PC-9 (cell line): Measurements from ENCODE around the gene TMPRSS12. TPM values are rescaled to one million over a fixed set of nuclear protein-coding genes. Genes with fewer than 3 reads are reported as not detected.
"Not testable (repeated sequence)": the region's sequence is repeated elsewhere in the genome, so short reads cannot be mapped to it uniquely, and the experiment has no call there.

Experiments
- BruUV-seq: library from RNA; stranded (reverse); fragments of 400-500 nt; replicated peaks from 2 replicates; lab custom pipeline; 2021; lab: Mats Ljungman, UMichigan
- CTCF ChIA-PET: fragments of 300-600 bp; sonication (Branson Sonifier 250); formaldehyde crosslinking; loops from one replicate; lab custom pipeline; 2022; ENCODE audit warnings: antibody characterized with exemption; lab: Charles Lee
- POLR2A ChIA-PET: fragments of 300-600 bp; sonication (Branson Sonifier 250); formaldehyde crosslinking; loops from one replicate; lab custom pipeline; 2022; ENCODE audit warnings: antibody characterized with exemption; ENCODE audit not compliant: unreplicated experiment; lab: Charles Lee
- DNase-seq, 2 experiments: peaks; one replicate each; pipeline versions ENCODE4 v3.0.0 to v3.0.0-alpha.2; 2015 to 2022; ENCODE audit warnings: mixed read lengths in 1 of 2
- H2AFZ ChIP-seq: fragments of 200-600 bp; sonication (generic); 2 replicates; pipeline ENCODE4 v1.8.1; 2017; ENCODE audit warnings: antibody characterized with exemption
- H3F3A ChIP-seq: fragments of 200-600 bp; sonication (generic); 2 replicates; pipeline ENCODE4 v1.8.1; 2017; ENCODE audit warnings: antibody characterized with exemption, mild to moderate bottlenecking, low read depth; ENCODE audit not compliant: insufficient read depth
- H3K27ac ChIP-seq: fragments of 200-600 bp; sonication (generic); 2 replicates; pipeline ENCODE4 v1.6.1; 2016; ENCODE audit warnings: mixed run types
- H3K27me3 ChIP-seq: fragments of 200-600 bp; sonication (generic); 2 replicates; pipeline ENCODE4 v1.6.1; 2016; ENCODE audit warnings: low read depth, mixed run types; ENCODE audit not compliant: insufficient read depth
- H3K36me3 ChIP-seq: fragments of 200-600 bp; sonication (generic); 2 replicates; pipeline ENCODE4 v1.6.1; 2016; ENCODE audit warnings: low read depth, mixed run types
- H3K4me1 ChIP-seq: fragments of 200-600 bp; sonication (generic); replicated peaks from 2 replicates; pipeline ENCODE4 v1.6.1; 2016; ENCODE audit warnings: mixed run types; ENCODE audit not compliant: insufficient read depth
- H3K4me2 ChIP-seq: fragments of 200-600 bp; sonication (generic); 2 replicates; pipeline ENCODE4 v1.6.1; 2017; ENCODE audit warnings: mixed run types
- H3K4me3 ChIP-seq: fragments of 200-600 bp; sonication (generic); 2 replicates; pipeline ENCODE4 v1.6.1; 2016; ENCODE audit warnings: mixed run types
- H3K79me2 ChIP-seq: fragments of 200-600 bp; sonication (generic); 2 replicates; pipeline ENCODE4 v1.6.1; 2017; ENCODE audit warnings: low read depth, mixed run types
- H3K9me2 ChIP-seq: fragments of 200-600 bp; sonication (generic); 2 replicates; pipeline ENCODE4 v1.8.1; 2017; ENCODE audit warnings: mild to moderate bottlenecking; ENCODE audit not compliant: insufficient read depth
- H3K9me3 ChIP-seq: fragments of 200-600 bp; sonication (generic); 2 replicates; pipeline ENCODE4 v1.8.1; 2016; ENCODE audit warnings: low read depth; ENCODE audit not compliant: insufficient read depth
- H4K20me1 ChIP-seq: fragments of 200-600 bp; sonication (generic); 2 replicates; pipeline ENCODE4 v1.8.1; 2017; ENCODE audit not compliant: insufficient read depth
- EZH2 ChIP-seq: fragments of 200-600 bp; sonication (generic); IDR thresholded peaks from 2 replicates; pipeline ENCODE4 v1.8.0; 2017; ENCODE audit warnings: antibody characterized with exemption, low read depth
- intact Hi-C: fragments of 100-400 bp; cut with micrococcal nuclease; formaldehyde crosslinking; loops from one replicate; pipeline ENCODE4 v1.10.0; 2022; ENCODE audit not compliant: unreplicated experiment
- total RNA-seq: library from RNA; stranded (reverse); gene quantifications from 2 replicates; pipeline ENCODE4 v1.2.3, GENCODE V29; 2021
- TF ChIP-seq, protein P1 (sequence below): fragments of 200-600 bp; sonication (generic); conservative IDR thresholded peaks from 2 replicates; pipeline ENCODE4 v1.6.1; 2017; ENCODE audit warnings: mixed run types, antibody characterized with exemption, mild to moderate bottlenecking, moderate library complexity

The TMPRSS12 gene
- total RNA-seq, 1 experiment from 2014 or later = not detected

- intact Hi-C loops = no loop called here
- Histone ChIP-seq H3K4me2 (no peak overlapping the region), H3K4me1 (peaks cover 9% of the 10 kb centered on the region), H3K4me3 (no peak overlapping the region), H3K9me2 (no peaks in the 10 kb centered on the region), H3K9me3 (0 out of 2 replicates have a peak, but pooled peaks cover 4% of the 10 kb centered on the region), H3K79me2 (no peaks in the 10 kb centered on the region), H4K20me1 (no peaks in the 10 kb centered on the region), H3K36me3 (no peaks in the 10 kb centered on the region), H3K27ac (no peak overlapping the region), H3F3A (no peaks in the 10 kb centered on the region), H3K27me3 (no peaks in the 10 kb centered on the region), H2AFZ (no peak overlapping the region)
- no peak for DNase-seq
- no TSS peak for BruUV-seq
- ChIA-PET POLR2A (no interaction called here), CTCF (no interaction called here)
- TF ChIP-seq, protein P1, sequence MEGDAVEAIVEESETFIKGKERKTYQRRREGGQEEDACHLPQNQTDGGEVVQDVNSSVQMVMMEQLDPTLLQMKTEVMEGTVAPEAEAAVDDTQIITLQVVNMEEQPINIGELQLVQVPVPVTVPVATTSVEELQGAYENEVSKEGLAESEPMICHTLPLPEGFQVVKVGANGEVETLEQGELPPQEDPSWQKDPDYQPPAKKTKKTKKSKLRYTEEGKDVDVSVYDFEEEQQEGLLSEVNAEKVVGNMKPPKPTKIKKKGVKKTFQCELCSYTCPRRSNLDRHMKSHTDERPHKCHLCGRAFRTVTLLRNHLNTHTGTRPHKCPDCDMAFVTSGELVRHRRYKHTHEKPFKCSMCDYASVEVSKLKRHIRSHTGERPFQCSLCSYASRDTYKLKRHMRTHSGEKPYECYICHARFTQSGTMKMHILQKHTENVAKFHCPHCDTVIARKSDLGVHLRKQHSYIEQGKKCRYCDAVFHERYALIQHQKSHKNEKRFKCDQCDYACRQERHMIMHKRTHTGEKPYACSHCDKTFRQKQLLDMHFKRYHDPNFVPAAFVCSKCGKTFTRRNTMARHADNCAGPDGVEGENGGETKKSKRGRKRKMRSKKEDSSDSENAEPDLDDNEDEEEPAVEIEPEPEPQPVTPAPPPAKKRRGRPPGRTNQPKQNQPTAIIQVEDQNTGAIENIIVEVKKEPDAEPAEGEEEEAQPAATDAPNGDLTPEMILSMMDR = no peak
- TF ChIP-seq EZH2 = no peak
These were observed 17.0 kb downstream of the TMPRSS12 start for GRCh38 chr12:50859621-50860310.

- Histone ChIP-seq H3K4me3 (no peak overlapping the region), H3K9me2 (no peaks in the 10 kb centered on the region), H3K4me1 (peaks cover 9% of the 10 kb centered on the region), H3K27me3 (no peaks in the 10 kb centered on the region), H3K27ac (peak overlapping the region; percentile 37; the same call in 1 of the 2 replicates), H3K36me3 (no peaks in the 10 kb centered on the region), H3K4me2 (no peak overlapping the region; the same call in 1 of the 2 replicates), H3F3A (no peaks in the 10 kb centered on the region), H3K9me3 (peaks cover 9% of the 10 kb centered on the region; the same call in 1 of the 2 replicates), H2AFZ (no peak overlapping the region), H3K79me2 (no peaks in the 10 kb centered on the region), H4K20me1 (no peaks in the 10 kb centered on the region)
- DNase-seq = peak; percentile 11 to 60
- no TSS peak for BruUV-seq
- POLR2A ChIA-PET = no interaction called here
- TF ChIP-seq, protein P1 = no peak
- no peak for TF ChIP-seq EZH2
- intact Hi-C loops = no loop called here
- CTCF ChIA-PET = interaction anchor here (0.5 to 1.0 kb wide), 2 partner anchors 61 to 140 kb away, joined by 3 read pairs; no protein-coding TSS in a partner anchor
These were observed 19.6 kb downstream of the TMPRSS12 start for GRCh38 chr12:50862316-50862715.

GRCh38 chr12:50865266-50865665 is 22.5 kb downstream of the TMPRSS12 start:
- no peaks in the 10 kb centered on the region for H4K20me1 ChIP-seq
- no peaks in the 10 kb centered on the region for H3K79me2 ChIP-seq
- TF ChIP-seq, protein P1 = no peak
- POLR2A ChIA-PET = no interaction called here
- peaks cover 9% of the 10 kb centered on the region; the same call in 1 of the 2 replicates for H3K9me3 ChIP-seq
- H3K27me3 ChIP-seq = no peaks in the 10 kb centered on the region
- peaks cover 9% of the 10 kb centered on the region for H3K4me1 ChIP-seq
- H3K27ac ChIP-seq = no peak overlapping the region
- H2AFZ ChIP-seq = no peak overlapping the region
- H3F3A ChIP-seq = no peaks in the 10 kb centered on the region
- intact Hi-C loops = no loop called here
- no peaks in the 10 kb centered on the region for H3K9me2 ChIP-seq
- no peaks in the 10 kb centered on the region for H3K36me3 ChIP-seq
- DNase-seq = no peak
- CTCF ChIA-PET = no interaction called here
- BruUV-seq = no TSS peak
- H3K4me3 ChIP-seq = no peak overlapping the region
- H3K4me2 ChIP-seq = no peak overlapping the region

GRCh38 chr12:50868881-50869280 is 26.2 kb downstream of the TMPRSS12 start:
- H3K79me2 ChIP-seq, H3K4me3 ChIP-seq, H3K4me1 ChIP-seq, H4K20me1 ChIP-seq, POLR2A ChIA-PET, H3K9me2 ChIP-seq, DNase-seq, intact Hi-C loops, H3K27ac ChIP-seq, CTCF ChIA-PET, H2AFZ ChIP-seq, H3K4me2 ChIP-seq, BruUV-seq, H3F3A ChIP-seq, H3K9me3 ChIP-seq, H3K36me3 ChIP-seq, H3K27me3 ChIP-seq: not testable (repeated sequence)
